ENCODE measurements around the gene TMEM271. TPM values are rescaled to one million over a fixed set of nuclear protein-coding genes. Genes with fewer than 3 reads are reported as not detected.

The TMEM271 gene
- total RNA-seq, 6 experiments from 2014 or later: not detected

DNA sequence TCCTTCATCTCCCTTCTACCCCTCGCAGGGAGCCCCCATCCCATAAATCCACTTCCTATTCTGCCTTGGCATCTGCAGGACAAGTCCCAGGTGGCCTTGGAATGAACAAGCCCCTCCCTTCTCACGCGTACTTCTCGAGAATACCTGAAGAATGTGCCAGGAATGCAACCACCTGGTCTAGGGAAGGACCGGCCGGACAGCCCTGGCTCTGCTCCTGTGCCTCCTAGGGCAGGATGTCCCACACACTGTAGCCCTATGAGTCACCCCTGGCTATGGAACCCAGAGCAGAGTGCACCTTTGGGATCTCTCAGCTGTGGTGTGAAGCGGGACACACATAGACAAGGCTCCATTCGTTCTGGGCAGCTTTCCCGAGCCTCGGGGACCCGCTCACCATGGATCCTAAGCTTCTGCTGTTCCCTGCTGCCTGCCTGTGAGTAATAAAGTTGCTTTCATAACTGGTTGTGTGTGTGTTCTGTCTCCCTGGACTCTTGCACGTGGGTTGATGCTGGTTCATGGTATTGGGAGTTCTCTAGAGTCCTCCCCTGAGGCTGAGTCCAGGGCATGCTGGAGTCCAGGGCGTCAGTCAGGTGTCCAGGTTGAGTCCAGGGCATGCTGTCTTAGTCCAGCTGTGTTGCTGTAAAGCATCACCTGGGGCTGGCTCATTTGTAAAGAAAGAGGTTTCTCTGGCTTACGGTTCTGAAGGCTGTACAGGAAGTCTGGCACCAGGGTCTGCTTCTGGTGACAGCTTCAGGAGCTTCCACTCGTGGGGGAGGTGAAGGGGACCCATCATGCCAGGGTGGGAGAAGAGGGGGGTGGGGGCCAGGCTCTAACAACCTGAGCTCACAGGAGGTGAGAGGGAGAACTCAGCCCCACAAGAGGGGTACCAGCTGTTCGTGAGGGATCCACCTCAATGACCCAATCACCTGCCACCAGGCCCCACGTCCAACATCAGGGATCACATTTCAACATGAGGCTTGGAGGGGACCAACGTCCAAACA is 41.8 kb upstream of the TMEM271 start:
- Mint-ChIP-seq H3K4me1 (ENCODE audit: low read depth) (no peaks in the 10 kb centered on the region), H3K27me3 (ENCODE audit: insufficient read depth) (peaks cover 7% of the 10 kb centered on the region), H3K36me3 (ENCODE audit: low read depth) (0 out of 2 replicates have a peak, but pooled peaks cover 4% of the 10 kb centered on the region), H3K27ac (no peak overlapping the region), H3K4me3 (no peak overlapping the region), H3K9me3 (peaks cover 21% of the 10 kb centered on the region)
- TF ChIP-seq CTCF (IDR thresholded peaks at IDR 0.05): no peak
- no peak for DNase-seq

- no peak overlapping the region for H3K27ac Mint-ChIP-seq
Observed at GRCh38 chr4:616911-617643, 41.0 kb upstream of the TMEM271 start.

GRCh38 chr4:616091-616490 is 40.0 kb upstream of the TMEM271 start:
- no peaks in the 10 kb centered on the region for H3K36me3 Mint-ChIP-seq (ENCODE audit: low read depth)
- H3K9me3 Mint-ChIP-seq: peaks cover 10% of the 10 kb centered on the region
- no peak for DNase-seq
- no peaks in the 10 kb centered on the region; the same call in 1 of the 2 replicates for H3K4me1 Mint-ChIP-seq (ENCODE audit: low read depth)
- no peak overlapping the region for H3K4me3 Mint-ChIP-seq
- H3K27ac Mint-ChIP-seq: no peak overlapping the region
- H3K27me3 Mint-ChIP-seq (ENCODE audit: insufficient read depth): peaks cover 11% of the 10 kb centered on the region
- no peak for TF ChIP-seq CTCF (IDR thresholded peaks at IDR 0.05)

More at GRCh38 chr4:616911-617643, 41.0 kb upstream of the TMEM271 start:
- H3K27me3 Mint-ChIP-seq (ENCODE audit: insufficient read depth): peaks cover 9% of the 10 kb centered on the region
- no peak for TF ChIP-seq CTCF (IDR thresholded peaks at IDR 0.05)
- H3K4me1 Mint-ChIP-seq (ENCODE audit: low read depth): no peaks in the 10 kb centered on the region
- H3K36me3 Mint-ChIP-seq (ENCODE audit: low read depth): 0 out of 2 replicates have a peak, but pooled peaks cover 3% of the 10 kb centered on the region
- peaks cover 14% of the 10 kb centered on the region for H3K9me3 Mint-ChIP-seq
- no peak overlapping the region for H3K4me3 Mint-ChIP-seq
- no peak for DNase-seq

DNA sequence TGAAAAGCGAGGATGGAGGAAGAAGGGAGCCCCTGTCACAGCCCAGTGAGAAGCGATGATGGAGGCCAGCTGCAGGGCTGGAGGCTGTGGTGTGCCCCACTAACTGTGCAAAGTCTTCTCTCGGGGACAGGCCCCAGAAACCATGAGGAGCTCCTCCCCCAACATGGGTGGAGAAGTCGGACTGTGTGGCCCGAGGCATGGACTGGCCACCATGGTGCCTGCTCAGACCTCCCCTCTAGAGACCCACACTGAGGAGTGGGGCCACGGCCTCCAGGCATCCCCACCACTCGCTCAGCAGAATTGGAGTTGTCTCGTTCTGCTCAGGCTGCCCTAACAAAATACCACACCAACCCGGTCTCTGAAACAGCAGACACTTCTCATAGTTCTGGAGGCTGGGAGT is 37.0 kb upstream of the TMEM271 start:
- no peak overlapping the region for H3K4me3 Mint-ChIP-seq
- H3K9me3 Mint-ChIP-seq: peaks cover 15% of the 10 kb centered on the region
- no peak for TF ChIP-seq CTCF (IDR thresholded peaks at IDR 0.05)
- DNase-seq: no peak
- no peak overlapping the region for H3K27ac Mint-ChIP-seq
- peaks cover 23% of the 10 kb centered on the region for H3K4me1 Mint-ChIP-seq (ENCODE audit: low read depth)
- peaks cover 14% of the 10 kb centered on the region for H3K27me3 Mint-ChIP-seq (ENCODE audit: insufficient read depth)
- no peaks in the 10 kb centered on the region for H3K36me3 Mint-ChIP-seq (ENCODE audit: low read depth)

DNA sequence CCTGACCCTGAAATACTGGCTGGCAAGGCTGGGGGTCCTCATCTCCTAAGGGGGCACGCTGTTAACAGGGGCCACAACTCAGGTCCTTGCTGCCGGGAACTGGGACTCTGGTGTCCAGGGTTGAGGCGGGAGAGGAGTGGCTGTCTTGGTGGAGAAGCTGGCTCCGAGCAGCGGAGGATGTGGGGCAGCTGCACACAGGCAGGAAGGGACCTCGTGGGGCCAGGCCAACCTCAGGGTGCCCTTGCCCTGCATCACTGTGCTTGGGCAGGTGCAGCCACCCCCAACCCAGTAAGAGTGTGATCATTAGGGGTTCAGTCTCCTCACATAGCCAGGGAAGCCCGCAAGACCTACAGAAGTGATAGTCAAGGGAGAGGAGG is 36.6 kb upstream of the TMEM271 start:
- Mint-ChIP-seq H3K36me3 (ENCODE audit: low read depth) (no peaks in the 10 kb centered on the region), H3K27ac (no peak overlapping the region), H3K4me1 (ENCODE audit: low read depth) (peaks cover 23% of the 10 kb centered on the region), H3K9me3 (peaks cover 11% of the 10 kb centered on the region), H3K27me3 (ENCODE audit: insufficient read depth) (peaks cover 14% of the 10 kb centered on the region), H3K4me3 (no peak overlapping the region)
- DNase-seq: no peak
- TF ChIP-seq CTCF (IDR thresholded peaks at IDR 0.05): no peak

Data from HFFc6 (cell line).